ENCODE data around the gene ZBTB21.
"Not testable (repeated sequence)": the region's sequence is repeated elsewhere in the genome, so short reads cannot be mapped to it uniquely, and the experiment has no call there.

ZBTB21 gene

DNA sequence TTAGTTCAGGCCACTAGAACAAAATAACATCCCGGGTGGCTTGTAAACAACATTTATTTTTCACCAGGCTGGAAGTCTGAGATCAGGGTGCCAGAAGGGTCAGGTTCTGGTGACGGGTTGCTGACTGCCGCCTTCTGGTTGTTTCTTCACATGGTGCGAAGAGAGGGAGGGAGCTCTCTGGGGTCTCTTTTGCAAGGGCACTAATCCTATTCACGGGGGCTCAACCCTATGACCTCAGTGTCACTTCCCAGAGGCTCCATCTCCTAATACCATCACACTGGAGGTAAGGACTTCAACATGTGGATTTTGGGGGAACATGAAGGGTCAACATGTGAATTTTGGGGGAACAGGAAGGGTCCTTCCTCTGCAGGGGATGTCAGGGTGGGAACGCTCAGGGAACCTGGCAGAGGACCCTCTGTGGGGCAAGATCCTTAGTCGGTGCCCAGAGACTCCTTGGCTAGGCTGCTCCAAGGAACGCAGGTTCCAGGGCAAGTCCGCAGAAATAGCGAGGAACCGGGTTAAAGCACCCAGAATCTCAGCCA, 47.7 kb downstream of the ZBTB21 start:
- FAIRE-seq (no peak), DNase-seq (ENCODE audit: insufficient read length, low spot score) (no peak)
- TF ChIP-seq, protein P1, sequence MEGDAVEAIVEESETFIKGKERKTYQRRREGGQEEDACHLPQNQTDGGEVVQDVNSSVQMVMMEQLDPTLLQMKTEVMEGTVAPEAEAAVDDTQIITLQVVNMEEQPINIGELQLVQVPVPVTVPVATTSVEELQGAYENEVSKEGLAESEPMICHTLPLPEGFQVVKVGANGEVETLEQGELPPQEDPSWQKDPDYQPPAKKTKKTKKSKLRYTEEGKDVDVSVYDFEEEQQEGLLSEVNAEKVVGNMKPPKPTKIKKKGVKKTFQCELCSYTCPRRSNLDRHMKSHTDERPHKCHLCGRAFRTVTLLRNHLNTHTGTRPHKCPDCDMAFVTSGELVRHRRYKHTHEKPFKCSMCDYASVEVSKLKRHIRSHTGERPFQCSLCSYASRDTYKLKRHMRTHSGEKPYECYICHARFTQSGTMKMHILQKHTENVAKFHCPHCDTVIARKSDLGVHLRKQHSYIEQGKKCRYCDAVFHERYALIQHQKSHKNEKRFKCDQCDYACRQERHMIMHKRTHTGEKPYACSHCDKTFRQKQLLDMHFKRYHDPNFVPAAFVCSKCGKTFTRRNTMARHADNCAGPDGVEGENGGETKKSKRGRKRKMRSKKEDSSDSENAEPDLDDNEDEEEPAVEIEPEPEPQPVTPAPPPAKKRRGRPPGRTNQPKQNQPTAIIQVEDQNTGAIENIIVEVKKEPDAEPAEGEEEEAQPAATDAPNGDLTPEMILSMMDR (IDR thresholded peaks at IDR 0.05; ENCODE audit: insufficient read depth, missing control alignments) = no peak

DNA sequence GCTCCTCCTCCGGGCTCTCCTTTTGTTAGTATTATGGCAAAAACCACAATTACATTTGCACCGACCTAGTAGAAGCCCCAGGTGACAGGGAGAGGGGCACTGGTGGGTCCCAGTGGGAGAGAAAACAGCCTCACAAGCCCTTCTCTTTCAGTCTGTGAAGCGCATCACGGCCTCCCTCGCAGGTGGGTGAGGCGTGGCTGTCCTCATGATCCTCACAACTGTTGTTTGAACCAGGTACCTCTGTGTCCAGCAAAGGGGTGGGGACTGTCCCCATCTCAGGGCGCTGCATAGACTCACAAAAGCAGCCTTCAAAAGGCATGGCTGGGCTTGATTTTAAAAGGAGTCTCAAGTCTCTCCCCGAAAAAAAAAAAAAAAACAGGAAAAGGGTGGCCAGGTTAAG, 48.4 kb downstream of the ZBTB21 start:
- TF ChIP-seq, protein P1 (IDR thresholded peaks at IDR 0.05; ENCODE audit: insufficient read depth, missing control alignments) = no peak
- no peak for FAIRE-seq
- DNase-seq (ENCODE audit: insufficient read length, low spot score) = no peak

DNA sequence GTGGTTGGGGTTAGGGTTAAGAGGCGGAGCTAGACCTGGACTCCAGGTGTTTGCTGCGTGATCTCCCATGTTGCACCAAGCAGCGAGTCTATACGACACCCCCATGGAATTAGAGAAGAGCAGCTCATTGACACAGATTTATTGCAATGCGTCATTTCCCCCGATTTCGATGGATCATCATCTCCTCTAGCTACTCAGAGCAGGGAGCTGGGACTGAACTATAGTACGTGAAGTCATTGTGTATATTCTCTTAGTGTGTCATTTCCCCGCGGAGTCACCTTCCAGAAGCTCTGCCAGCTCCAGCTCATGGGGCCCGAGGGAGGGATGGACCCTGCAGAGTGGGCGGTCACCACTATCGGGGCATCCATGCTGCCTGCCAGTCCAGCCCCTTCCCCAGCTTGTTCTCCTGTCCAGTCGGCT, 48.9 kb downstream of the ZBTB21 start:
- FAIRE-seq = no peak
- TF ChIP-seq, protein P1 (IDR thresholded peaks at IDR 0.05; ENCODE audit: insufficient read depth, missing control alignments) = no peak
- DNase-seq (ENCODE audit: insufficient read length, low spot score) = no peak

DNA sequence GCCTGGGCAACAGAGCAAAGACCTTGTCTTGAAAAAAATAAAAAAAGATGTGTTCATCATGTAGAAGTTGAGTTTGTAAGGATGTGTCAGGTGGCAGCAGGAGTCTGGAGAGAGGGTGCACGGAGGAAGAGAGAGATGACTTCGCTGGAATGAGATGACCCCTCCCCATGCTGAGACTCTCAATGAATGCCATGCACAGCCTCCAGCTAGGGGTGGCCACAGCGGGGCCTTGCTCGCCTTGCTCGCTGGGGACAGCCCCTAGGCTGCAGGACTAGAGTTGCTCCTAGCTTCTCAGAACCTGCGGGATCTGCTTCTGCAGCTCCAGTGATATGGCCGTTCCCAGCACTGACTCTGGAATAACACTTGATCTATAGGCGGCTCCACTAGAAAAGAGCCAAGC, 49.8 kb downstream of the ZBTB21 start:
- DNase-seq (ENCODE audit: insufficient read length, low spot score) (no peak), FAIRE-seq (no peak)
- TF ChIP-seq, protein P1 (IDR thresholded peaks at IDR 0.05; ENCODE audit: insufficient read depth, missing control alignments) = no peak

DNA sequence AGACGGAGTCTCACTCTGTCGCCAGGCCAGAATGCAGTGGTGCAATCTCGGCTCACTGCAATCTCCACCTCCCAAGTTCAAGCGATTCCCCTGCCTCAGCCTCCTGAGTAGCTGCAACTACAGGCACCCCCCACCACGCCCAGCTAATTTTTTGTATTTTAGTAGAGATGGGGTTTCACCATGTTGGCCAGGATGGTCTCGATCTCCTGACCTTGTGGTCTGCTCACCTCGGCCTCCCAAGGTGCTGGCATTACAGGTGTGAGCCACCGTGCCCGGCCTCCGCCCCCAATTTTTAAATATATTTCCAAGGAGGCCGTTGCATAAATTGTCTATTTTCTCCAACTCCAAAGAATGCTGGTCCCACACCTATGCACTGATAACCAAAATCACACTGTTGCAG, 50.5 kb downstream of the ZBTB21 start:
- FAIRE-seq; DNase-seq (ENCODE audit: insufficient read length, low spot score): not testable (repeated sequence)

DNA sequence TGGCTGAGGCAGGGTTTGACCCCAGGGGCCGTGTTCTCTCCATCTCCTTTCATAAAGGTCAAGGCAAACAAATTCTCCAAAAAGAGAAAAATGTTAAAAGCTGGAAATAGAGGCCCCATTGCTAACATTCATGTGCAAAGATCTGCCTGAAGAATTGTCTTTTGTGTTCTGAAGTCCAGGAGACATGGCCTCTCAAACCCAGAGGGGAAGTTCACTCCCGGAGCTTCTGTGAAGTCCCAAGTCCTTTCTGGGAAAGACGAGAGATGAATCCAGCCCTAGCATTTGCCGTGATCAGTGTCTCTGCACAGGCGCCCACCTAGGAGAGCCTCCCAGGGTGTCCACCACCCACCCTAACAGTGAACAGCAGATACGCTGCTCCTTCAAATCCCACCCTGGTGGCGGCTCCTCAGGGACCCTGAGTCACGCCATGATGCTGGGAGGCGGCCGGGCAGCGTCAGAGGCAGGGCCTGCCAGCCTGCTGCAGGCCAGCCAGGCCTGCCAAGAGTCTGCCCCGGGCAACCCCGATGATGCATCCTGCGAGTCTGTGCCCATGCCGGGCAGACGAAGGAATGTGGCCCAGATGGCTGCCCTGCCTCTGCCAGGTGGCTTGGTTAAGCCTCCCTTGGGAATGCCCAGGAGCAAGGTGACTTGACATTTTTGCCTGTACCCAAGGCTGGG, 51.1 kb downstream of the ZBTB21 start:
- TF ChIP-seq, protein P1 (IDR thresholded peaks at IDR 0.05; ENCODE audit: insufficient read depth, missing control alignments) = no peak
- DNase-seq (ENCODE audit: insufficient read length, low spot score) = no peak
- FAIRE-seq = no peak

DNA sequence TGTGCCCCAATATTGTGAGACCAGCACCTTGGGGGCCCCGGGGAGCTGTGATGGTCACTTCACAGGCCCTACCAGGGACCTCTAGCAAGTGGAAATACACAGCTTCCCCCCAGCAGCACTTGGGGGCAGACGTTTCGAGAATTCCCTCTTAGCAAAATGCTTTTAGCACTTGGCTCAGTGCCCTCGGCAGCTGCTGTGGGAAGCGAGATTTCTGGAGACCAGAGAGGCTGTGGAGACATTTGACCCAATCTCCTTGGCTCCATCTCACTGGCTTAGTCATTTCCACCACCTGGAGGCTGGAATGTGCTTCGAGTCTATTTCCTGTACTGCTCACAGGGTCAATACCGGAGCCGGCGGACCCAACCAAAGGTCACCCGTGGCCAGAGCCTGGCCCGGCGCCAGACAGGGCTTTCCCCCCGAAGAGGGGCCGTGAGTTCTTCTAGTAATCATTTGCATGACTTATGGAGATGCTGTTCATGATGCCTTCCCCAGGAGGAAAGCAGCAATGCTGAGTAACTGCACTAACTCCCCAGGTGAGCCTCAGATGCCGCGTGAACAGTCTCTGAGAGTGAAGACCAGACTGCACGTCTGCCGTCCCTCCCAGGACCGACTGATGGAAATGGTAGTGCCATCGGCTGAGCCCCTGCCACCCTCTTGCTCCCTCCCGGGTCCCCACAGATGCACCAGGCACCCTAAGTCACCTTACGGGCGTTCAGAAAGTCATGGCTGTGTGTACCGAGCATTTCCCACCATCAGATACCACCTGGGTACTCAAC, 52.0 kb downstream of the ZBTB21 start:
- TF ChIP-seq, protein P1 (IDR thresholded peaks at IDR 0.05; ENCODE audit: insufficient read depth, missing control alignments) = peak; percentile 26
- no peak for DNase-seq (ENCODE audit: insufficient read length, low spot score)
- FAIRE-seq = no peak

All from D721Med (cell line).